Stimulated activated CD4-positive, alpha-beta T cell treated with anti-CD3 and anti-CD28 coated beads, Interleukin-4, amount 100 ng/mL, for 24 hours (primary cell): Measurements from ENCODE around the gene TOPAZ1.
A peak's percentile ranks its signal among the peaks of the same experiment; 100 is the strongest.

Experiments used
- DNase-seq: peaks from one replicate; pipeline ENCODE4 v3.0.0-alpha.2; 2020

Gene TOPAZ1

GRCh38 chr3:44248152-44248551 is 6.5 kb downstream of the TOPAZ1 start:
- DNase-seq, result no peak

DNA sequence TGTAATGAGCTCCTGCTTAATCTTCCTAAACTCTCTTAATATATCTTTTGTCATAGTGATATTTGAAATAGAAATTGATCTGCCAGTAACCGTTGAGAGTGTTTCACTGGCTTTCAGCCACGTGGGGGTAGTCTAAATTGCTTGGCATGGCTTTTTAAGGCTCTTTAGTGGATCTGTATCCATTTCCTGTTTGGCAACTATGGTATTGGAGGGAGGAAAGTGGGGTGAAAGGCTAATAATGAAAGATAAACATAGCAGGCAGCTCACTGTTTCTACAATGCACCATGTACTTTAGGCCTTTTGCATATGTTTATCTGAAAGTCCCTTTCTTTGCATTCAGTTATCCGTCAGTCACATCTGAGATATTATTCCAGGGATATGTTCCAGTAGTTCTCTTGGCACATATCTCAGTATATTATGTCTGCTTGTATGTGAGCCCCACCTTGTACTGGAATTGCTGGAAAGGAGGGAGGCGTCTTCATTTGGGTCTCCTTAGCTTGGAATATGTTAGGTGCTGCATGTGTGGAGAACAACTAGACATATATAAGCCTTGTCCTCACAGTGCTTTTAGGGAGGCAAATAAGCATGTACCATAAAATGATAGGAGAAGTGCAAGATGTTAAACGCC is 10.8 kb downstream of the TOPAZ1 start:
- DNase-seq, result no peak

DNA sequence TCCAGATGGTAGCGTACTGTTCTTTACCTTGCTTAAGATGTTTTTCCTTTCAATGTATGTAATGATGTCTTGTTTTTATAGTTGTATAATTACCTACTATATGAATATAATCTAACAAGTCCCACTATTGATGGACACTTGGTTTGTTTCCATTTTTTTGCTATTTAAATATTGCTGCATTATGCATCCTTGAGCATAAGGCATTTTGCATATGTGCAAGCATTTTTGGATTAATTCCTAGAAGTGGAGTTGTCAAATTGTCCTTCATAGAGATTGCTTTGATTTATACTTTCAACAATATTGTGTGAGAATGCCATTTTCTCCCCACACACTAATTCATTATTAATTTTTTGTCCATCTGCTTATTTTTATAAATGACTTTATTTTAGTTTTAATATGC is 17.7 kb downstream of the TOPAZ1 start:
- DNase-seq, result no peak

- no peak for DNase-seq
These were observed 22.5 kb downstream of the TOPAZ1 start for GRCh38 chr3:44264146-44264545.

- no peak for DNase-seq
These were observed 24.1 kb downstream of the TOPAZ1 start for GRCh38 chr3:44265815-44266214.

GRCh38 chr3:44272191-44272590 is 30.5 kb downstream of the TOPAZ1 start:
- DNase-seq, result no peak

DNA sequence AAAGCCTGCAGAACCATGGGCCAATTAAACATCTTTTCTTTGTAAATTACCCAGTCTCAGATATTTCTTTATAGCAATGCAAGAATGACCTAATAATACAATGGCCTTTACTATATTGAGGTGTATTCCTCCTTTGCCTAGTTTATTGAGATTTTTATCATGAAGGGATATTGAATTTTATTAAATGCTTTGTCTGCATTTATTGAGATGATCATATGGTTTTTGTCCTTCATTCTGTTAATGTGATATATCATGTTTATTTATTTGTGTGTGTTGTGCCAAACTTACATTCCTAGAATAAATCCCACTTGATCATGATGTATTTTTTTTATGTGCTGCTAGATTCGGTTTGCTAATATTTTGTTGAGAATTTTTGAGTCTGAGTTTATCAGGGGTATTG is 36.2 kb downstream of the TOPAZ1 start:
- no peak for DNase-seq

GRCh38 chr3:44280077-44280476 is 38.4 kb downstream of the TOPAZ1 start:
- DNase-seq, result no peak

DNA sequence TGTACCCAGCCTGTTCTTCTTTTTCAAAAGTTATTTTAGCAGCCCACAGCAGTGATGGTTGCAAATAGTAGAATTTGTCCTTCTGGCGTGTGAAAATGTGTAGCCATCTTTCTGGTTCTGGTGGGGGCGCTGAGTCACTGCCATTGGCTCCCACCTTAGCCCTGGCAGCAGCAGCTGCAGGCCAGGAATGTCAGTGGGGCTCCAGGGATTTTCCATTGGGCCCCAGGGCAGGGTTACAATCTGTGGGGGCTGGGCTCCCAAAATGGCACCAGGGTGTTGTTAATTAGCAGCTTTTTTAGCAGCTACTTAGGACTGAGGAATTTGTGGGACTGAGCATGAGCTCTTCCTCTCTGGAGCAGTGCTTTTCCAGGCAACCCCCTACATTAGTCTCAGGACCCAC is 38.9 kb downstream of the TOPAZ1 start:
- no peak for DNase-seq

DNA sequence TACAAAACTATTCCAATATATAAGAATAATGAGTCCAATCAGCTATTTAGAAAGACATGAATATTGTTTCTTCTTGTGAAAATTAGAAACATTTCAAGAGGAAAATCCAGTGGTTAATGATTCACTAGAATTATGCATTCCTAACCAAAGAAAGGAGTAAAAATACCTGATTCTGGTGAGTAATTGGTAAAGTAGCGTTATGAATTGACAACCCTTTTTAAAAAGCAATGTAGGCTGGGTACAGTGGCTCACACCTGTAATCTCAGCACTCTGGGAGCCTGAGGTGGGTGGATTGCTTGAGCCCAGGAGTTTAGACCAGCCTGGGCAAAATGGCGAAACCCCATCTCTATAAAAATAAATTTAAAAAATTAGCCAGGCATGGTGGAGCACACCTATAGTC is 43.3 kb downstream of the TOPAZ1 start:
- no peak for DNase-seq

DNA sequence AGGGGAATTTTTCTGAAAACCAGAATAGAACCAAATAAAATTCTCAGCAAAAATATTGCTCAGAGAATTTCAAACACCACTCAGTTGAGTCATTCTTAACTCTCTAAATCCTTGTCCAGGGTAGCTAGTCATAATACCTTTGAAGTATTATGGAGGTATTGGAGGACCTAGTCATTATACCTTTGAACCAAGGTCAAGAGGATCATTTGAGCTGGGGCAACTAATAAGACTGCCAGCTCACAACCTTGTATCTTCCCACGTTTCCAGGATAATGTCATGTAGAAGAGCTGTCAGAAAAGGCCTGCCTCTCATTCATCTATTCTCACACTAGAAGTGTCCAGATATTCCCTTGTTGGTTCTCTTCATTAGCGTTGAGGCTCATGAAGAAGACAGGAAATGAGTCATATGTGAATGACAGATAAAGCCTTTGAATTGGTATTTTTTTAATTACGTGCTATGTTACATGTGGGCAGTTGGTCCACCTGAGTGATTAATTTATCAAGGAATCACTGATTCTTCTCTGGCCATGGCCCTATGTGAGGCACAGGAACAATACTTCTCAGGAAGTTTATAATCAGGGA is 48.3 kb downstream of the TOPAZ1 start:
- DNase-seq, result no peak

GRCh38 chr3:44292276-44292675 is 50.6 kb downstream of the TOPAZ1 start:
- DNase-seq, result no peak

GRCh38 chr3:44292947-44293346 is 51.3 kb downstream of the TOPAZ1 start:
- no peak for DNase-seq

DNA sequence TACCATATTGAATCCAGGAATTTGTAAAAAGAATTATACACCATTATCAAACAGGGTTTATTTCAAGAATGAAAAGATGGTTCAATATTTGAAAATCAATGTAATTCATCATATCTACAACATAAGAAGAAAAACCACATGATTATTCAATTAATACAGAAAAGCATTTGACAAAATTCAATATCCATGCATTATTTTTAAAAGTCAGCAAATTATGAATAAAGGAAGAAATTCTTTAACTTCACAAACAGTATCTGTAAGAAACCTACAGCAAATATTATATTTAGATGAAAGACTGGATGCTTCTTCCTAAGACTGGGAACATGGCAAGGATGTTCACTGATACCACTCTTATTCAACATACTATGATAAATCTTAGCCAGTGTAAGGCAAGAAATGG is 55.6 kb downstream of the TOPAZ1 start:
- no peak for DNase-seq

GRCh38 chr3:44301746-44302145 is 60.1 kb downstream of the TOPAZ1 start:
- no peak for DNase-seq

- DNase-seq, result no peak
These were observed 67.8 kb downstream of the TOPAZ1 start for GRCh38 chr3:44309500-44309899.

DNA sequence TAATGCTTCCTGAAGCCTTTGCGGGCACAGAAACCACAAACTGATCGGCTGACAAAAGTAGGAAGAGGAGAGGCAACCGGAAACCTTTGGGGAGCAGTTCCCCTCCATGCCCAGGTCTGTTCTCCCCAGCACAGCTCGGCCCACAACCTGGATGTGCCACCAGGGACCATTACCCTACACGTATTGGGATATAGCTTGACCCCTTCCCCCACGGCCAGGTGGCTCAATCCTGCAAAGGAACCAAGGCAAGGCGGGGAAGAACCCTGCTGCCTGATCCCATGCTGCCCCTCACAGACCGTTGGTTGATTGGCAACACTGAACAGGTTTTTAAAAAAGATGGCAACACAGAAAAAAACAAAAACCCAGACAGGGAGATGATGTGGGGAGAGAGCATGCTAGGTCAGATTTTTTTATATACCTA is 77.2 kb downstream of the TOPAZ1 start:
- DNase-seq, result no peak

- no peak for DNase-seq
These were observed 79.6 kb downstream of the TOPAZ1 start for GRCh38 chr3:44321335-44321734.

GRCh38 chr3:44323341-44323955 is 81.8 kb downstream of the TOPAZ1 start:
- peak; percentile 57 for DNase-seq

DNA sequence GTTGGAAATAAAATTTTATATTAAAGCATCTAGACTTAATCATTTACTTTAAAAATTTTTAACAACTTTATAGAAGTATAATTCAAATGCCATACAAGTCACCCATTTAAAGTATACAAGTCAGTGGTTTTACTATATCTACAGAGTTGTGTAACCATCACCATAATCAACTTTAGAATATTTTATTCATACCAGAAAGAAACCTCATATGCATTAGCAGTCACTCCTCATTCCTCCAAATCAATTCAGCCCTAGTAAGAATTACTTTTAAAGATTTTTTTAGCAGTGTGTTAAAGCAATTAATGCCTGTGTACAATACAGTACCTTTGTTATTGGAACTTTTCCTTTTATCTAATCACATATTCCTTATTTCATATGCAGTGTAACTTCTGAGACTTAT is 82.9 kb downstream of the TOPAZ1 start:
- DNase-seq, result no peak

DNA sequence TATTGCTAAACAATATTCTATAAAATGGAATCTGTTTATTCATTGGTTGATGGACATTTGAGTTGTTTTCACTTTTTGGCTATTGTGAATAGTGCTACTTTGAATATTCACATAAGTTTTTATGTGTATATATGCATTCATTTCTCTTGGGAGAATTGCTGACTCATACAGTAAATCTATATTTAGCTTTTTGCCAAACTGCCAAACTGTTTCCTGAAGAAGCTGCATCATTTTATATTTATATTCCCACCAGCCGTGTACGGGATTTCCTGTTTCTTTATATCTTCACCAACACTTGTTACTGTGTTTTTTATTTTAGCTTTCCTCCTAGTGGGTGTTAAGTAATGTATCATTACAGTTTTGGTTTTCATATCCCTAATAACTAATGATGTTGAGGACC is 84.3 kb downstream of the TOPAZ1 start:
- DNase-seq, result no peak

- DNase-seq, result no peak
These were observed 84.8 kb downstream of the TOPAZ1 start for GRCh38 chr3:44326515-44326914.

- DNase-seq, result no peak
These were observed 88.3 kb downstream of the TOPAZ1 start for GRCh38 chr3:44329946-44330345.

GRCh38 chr3:44330444-44330843 is 88.8 kb downstream of the TOPAZ1 start:
- DNase-seq, result no peak

GRCh38 chr3:44334326-44334725 is 92.6 kb downstream of the TOPAZ1 start:
- DNase-seq, result no peak
